NCI-H128 (cell line): ENCODE data around the gene ANO6.
"Not testable (repeated sequence)": the region's sequence is repeated elsewhere in the genome, so short reads cannot be mapped to it uniquely, and the experiment has no call there.

Experiments
- DNase-seq: peaks from one replicate; lab custom pipeline; 2025; ENCODE audit not compliant: unreplicated experiment; lab: John Stamatoyannopoulos, UW

Gene ANO6

DNA sequence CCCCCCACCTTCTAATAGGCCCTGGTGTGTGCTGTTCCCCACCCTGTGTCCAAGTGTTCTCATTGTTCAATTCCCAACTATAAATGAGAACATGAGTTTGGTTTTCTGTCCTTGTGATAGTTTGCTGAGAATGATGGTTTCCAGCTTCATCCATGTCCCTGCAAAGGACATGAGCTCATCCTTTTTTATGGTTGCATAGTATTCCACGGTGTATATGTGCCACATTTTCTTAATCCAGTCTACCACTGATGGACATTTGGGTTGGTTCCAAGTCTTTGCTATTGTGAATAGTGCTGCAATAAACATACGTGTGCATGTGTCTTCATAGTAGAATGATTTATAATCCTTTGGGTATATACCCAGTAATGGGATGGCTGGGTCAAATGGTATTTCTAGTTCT is 20.5 kb downstream of the ANO6 start:
- DNase-seq: not testable (repeated sequence)

DNA sequence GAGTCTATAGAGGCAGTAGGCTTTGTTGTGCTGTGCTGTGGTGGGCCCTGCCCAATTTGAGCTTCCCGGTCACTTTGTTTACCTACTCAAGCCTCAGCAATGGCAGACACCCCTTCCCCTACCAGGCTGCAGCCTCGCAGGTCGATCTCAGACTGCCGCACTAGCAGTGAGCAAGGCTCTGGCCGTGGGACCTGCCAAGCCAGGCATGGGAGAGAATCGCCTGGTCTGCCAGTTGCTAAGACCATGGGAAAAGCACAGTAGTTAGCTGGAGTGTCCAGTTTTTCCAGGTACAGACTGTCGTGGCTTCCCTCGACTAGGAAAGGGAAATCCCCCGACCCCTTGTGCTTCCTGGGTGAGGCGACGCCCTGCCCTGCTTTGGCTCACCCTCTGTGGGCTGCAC is 26.3 kb downstream of the ANO6 start:
- DNase-seq: no peak

DNA sequence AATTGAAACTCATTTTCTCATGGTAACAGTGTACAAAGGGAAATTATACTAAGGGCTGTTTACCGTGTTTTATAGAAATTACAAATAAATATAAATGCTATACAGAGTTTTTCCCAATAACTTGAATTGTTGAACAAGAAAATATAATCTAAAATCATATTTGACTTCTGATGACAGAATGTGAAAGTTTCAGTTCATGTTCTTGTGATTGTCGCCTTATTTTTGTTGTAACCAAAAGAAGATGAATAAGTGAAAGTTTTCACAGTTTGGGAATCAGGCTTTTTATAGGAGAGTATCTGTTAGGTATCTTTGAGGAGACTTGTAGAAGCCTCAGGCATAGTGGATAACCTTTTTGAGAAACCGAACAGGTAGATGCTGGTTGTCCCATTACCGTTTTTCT is 28.1 kb downstream of the ANO6 start:
- DNase-seq: no peak

DNA sequence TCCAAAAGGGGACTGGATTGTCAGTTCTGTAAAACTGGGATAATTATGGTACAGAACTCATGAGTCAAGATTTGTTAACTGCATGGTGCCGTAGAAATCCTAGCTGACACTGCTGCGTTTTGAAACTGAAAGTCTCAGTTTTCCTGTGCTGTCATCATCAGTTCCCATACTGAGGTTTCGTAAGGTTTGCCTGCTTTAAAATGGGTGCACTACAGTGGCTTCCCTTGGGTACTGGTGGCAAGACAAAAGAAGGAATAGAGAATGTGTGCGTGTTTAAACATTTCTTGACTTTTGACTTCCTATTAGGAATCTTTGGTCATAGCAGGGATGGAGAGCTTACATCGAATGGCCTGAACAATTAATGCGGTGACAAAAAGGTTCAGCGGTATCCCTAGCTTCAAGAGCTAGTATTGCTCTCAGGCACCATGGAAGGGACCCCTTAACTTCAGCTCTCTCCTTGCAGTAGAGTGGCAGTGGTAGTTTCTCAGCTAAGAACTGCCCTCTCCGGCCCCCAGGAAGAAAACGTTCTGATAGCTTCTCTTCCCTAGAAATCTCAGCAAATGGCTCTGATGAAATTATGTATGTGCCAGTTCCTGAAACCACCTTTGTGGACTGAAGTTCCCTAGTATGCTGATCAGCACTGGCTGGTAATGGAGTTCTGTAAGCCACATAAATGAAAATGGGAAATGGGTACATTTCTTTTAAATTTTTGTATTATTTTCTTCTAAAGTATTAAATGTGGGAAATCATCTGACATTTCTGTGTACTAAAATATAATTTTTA is 28.9 kb downstream of the ANO6 start:
- DNase-seq: no peak

DNA sequence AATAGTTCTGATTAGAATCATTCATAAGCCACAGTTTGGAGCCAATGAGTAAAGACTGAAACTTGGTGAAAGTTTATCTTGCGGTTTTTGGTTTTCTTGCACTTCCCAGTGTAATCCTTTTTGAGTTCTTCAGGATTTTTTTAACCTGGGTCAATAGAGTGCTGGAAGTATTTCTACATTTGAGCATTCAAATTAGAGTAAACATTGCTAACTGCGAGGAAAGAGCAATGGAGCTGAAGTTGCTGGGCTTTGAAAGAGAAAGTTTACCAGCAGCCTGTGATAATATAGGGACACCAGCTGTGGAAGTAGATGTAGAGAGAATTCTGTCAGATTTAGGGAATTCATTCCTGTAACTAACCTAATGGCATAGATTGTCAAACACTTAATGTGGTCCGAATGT is 30.3 kb downstream of the ANO6 start:
- no peak for DNase-seq

DNA sequence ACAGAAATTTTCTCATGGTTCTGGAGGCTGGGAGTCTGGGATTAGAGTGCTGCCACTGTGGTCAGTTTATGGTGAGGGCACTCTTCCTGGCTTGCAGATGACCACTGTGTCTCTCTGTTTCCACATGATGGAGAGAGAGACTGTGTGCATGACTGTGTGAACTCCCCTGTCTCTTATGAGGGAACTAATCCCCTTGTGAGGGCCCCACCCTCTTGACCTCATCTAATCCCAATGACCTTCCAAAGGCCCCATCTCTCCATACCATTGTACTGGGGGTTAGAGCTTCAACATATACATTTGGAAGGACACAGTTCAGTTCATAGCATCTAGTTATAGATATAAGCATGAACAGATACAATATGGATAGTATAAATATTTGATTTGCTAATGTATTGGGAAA is 31.7 kb downstream of the ANO6 start:
- no peak for DNase-seq

DNA sequence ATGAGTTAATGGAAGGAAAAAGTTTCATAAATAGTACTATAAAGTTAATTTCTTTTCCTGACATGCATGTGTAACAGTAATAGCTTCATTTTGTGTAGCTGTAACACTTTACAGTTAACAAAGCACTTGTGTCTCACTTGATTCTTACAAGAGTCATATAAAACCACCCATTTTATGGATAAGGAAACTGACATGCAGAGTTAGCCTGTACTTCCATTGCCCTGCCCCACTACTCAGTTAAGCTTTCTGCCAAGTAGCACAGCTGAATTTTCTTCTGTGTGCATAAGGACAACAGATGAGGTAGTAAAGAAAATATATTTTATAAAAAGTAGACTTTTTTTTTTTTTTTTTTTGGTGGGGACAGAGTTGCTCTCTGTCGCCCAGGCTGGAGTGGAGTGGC is 32.2 kb downstream of the ANO6 start:
- no peak for DNase-seq

DNA sequence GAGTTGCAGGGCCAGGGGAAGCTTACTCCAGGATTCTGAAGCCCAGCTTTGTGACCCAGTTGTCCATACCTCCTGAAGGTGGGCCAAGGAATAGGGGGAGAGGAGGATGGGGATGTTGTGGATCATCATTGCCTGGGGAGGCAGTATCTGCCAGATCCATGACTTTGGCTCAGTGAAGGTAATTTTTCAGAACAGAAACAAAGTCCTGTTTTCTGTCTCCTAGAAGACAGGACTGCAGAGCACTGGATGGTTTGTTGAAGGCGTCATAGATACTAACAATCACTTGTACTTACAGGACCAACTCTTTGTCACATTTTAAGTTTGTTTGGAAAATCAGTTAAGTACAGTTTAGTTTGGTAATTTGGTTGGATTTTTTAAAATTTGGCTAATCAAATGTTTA is 38.4 kb downstream of the ANO6 start:
- DNase-seq: no peak

DNA sequence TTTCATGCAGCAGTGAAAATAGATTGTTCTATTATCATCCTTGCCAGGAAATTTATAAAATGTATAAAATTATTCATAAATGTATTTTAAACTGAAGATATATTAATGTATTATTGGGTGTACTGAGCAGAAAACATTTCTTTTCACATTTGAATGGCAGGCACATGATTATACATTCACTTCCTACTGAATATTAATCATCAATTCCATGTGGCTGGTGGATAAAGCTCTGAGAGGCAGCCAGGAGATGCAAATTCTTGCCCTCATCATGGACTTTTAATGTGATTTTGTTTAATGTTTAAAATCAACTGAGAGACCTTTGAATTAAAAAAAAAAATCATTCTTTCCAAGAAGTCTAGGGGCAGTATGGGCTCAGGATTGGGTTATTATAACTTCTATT is 40.8 kb downstream of the ANO6 start:
- no peak for DNase-seq

DNA sequence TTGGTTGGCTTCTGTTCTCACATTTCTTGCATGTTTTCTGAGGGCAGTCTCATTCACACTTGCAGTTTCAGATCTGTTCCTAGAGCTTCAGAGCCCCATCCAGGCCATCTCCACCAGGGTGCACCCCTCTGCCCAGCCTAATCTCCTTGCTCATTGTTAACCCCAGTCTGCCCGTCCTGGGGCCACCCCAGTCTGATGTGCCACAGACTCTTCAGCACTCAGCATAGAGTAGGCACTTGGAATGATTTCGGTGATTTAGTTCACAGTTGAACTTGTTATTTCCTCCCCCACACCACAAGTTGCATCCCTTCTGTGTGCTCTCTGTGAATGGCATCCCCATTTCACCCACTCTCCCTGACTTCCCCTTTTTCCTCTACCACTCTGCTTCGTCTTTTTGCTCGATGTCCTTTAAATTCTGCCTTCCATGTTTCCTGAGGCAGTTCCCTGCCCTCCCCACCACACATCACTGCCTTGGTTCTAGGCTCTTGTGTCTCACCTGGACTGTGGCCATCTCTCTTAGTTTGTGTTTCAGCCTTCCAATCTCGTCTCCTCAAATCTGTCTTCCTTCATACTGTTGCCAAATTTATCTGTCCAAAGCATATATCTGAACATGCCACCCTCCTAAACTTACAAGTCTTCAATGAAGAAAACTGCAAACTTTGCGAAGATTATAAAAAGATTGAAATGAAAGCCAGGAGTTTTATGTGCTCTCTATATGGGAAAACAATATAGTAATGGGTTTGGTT is 41.5 kb downstream of the ANO6 start:
- DNase-seq: no peak

DNA sequence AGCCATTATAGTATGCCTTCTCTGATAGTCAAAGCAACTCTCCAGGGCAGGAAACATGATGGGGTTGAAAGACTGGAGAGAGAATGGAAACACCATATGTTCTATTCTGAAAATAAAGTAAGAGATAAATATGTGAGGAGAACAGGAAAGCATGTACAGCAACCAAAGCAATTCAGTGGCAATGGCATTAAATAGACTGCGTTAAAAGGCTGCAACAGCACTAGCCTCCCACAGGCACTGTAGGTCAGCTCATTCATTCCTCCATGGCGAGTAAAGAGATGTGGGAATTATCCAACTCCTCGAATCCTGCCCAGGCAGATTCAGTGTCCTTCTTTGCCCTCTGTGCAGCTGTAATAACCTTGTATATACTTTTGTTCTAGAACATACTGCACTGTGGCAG is 43.8 kb downstream of the ANO6 start:
- DNase-seq: no peak

DNA sequence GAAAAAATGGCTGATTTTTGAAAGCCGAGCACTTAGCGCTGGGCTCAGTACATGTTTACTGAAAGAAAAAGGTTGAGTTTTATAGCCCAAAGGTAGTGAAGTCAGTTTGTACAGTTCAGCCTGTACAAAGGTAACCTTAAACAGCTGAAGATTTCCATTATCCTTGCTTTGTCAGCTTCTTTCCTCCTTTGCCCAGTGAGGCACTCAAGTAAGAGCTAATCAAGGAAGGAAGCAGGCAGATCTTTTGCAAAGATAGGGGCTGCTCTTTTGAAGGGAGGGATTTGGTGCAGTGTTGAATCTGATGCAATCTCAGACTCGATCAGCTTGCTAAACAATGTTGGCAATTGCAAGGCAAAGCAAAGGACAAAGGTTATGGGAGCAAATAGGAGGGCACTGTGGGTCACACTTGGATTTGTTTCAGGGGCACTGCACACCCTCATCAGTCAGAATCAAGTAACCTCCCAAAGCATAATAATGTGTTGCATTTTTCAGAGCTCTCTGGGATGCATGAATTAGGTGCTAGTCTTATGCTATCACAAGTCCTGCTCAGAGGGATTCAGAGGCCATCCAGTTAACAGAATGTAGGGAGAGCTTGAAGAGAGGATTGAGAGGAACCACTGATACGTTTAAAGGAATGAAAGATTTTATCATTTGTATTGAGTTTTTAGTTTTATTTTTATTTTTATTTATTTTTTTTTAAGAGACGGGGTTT is 44.4 kb downstream of the ANO6 start:
- DNase-seq: no peak

DNA sequence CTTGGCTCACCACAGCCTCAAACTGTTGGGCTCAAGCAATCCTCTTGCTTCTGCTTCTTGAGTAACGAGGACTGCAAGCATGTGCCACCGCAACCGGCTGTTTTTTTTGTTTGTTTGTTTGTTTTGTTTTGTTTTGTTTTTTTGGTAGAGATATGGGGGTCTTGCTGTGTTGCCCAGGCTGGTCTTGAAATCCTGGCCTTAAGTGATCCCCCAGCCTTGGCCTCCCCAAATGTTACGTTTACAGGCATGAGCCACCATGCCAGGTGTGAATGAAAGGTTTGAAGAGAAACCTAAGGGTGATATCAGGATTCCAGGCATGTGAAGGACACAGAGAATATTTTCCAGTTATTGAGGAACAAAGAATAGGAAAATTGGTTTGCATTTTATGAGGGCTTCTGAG is 45.0 kb downstream of the ANO6 start:
- no peak for DNase-seq

DNA sequence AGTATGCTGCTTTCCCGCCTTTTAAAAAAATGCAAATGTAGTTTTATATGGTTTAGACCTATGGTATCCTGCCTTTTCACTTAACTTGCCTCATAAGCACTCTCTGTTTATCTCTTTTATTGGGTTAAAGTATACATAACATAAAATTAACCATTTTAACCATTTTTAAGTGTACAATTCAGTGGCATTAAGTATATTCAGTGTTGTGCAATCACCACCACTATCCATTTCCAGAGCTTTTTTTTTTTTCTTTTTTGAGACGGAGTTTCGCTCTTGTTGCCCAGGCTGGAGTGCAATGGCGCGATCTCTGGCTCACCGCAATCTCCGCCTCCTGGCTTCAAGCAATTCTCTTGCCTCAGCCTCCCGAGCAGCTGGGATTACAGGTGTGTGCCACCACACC is 46.3 kb downstream of the ANO6 start:
- DNase-seq: not testable (repeated sequence)

DNA sequence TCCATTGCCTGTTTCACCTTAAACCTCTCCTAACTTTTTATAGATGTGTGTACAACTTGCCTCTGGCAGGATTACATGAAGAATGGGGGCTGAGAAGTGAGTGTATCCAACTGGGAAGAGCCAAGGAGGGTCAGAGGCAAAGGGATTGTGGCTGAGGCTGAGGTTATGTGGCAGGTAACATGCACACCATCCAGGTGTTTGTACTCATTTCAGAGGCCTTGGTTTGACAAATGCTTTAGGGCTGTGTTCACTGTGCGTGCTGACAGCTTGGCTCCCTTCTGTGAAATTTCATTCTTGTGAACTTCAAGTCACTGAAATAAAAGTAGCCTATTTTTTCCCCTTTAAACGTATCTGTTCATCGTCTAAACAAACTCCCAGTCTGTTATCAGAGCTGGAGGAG is 47.7 kb downstream of the ANO6 start:
- DNase-seq: no peak

DNA sequence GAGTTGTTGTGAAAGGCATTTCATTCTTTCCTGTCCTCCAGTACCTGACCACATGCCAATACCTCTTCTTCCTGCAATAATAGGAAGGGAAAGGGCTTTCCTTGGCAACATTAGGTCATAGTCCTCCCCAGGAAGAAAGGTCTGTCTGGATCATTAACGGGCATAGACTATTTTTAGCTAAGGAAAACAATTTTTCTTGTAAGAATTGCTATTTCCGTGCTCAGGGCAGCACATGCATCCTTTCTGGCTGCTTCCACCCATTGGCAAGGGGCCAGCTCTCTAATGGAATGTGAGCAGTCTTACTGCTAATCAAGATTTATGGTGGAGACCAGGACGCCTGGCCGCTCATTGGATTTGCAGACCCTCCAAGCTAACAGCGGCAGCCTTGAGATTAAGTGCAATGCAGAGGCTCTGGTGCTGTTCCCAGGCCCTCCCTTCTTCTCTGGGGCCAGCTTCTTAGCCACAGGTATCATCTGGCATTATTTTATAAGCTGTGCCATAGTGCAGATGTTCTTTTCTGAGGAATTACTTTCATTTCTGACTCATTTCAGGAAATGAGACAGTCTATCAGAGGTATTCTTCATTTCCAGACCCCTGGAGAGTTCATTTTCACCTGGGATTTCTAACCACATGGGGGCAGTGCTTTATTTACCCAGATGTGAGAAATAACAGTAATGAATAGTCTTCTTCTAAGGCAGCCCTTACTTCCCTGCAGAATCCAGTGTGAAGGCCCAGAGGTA is 52.9 kb downstream of the ANO6 start:
- DNase-seq: no peak

DNA sequence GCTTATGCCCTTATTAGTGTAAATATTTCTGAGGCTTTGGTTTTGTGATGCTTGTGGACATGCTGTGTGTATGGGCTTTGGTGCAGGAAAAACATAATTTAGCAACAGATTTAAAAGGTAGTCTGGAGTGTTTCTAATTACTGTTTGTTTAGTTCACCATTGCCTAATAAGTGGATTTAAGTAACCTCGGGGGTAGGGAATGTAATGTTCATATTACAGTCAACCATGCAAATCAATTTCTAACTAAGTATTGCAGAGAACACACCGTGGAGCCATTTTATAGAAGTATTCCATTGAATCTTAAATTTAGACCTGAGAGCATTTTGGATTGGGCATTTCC is 53.5 kb downstream of the ANO6 start:
- DNase-seq: no peak

DNA sequence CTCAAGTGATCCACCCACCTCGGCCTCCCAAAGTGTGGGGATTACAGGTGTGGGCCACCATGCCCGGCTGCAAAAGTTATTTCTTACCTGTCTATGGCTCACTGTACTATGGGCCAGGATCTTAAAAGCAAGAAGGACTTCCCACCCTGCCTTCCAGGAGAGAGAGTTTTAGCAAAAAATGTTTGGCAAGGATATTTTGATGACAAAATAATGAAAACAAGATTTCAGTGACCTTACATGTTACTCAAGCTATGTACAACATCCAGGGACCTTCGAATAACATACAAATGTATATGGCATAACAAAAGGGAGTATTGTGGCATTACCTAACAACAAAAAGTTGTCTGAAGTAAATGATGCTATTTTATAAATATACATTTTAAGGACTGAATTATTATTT is 55.1 kb downstream of the ANO6 start:
- DNase-seq: no peak

DNA sequence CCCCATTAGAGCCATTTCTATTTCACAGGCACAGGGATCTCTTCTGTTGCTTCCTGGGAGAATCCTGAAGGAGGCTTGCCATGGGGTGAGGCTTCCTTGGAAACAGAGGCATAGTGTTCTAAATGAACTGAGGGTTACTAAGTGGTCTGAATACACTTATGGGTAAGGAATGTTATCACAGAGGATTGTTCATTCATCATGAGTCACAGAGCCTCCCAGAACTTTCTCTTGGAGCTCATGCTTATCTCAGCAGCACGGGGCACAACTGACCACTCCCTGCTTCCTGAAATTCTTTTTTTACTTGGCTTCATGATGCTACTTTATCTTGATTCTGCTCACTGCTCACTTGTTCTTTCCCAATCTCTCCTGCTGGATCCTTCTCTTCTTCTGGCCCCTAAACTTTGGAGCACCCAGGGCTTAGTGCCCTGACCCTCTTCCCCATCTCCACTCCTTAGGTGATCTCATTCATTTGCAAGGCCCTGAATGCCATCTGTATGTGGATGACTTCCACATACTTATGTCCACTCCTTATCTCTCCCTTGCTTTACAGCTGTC is 57.9 kb downstream of the ANO6 start:
- no peak for DNase-seq

DNA sequence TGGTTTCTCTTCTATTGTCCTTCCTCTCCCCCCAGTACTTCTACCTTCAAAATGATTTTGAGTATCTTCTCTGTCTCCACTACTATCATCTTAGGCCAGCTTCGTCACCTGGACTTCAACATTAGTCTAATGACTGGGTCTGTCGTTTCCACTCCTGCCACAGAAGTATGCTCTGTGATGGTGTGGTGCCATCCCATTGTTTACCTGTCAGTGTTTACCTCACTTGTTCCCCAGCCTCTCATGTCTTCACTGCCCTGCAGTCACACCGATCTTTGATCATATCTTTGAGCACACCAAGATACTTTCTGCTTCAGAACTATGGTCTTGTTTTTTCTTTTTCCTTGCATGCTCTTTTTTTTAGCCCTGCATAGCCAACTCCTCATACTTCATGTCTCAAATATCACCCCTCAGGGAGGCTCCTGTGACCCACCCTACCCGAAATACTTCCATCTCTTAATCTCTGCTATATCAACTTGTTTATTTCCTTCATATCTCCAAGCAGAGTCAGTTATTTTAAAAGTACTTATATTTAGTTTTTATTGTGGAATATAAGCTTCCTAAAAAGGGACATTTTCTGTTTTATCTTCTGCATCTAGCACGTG is 60.4 kb downstream of the ANO6 start:
- no peak for DNase-seq

DNA sequence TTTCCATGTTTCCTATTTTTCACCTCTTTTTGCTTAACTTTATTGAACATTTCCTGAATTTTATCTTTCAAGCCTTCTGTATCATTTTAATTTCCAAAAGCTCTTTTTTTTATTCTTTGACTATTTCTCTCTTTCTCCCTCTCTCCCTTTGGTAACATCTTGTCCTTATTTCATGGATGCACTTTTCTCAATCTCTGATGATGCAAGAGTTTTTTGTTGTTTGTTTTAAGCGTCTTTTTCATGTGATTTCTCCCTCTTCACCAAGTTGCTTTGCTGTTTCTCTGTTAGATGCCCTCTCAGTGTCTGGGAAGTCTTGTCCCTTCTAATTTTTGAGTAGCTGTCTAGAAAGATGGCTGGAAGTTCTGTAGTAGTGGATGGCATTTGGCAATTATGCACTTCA is 62.6 kb downstream of the ANO6 start:
- no peak for DNase-seq
